ACHN (cell line): ENCODE measurements around the gene PLA2G1B.
A peak's percentile ranks its signal among the peaks of the same experiment; 100 is the strongest.
"Not testable (repeated sequence)": the region's sequence is repeated elsewhere in the genome, so short reads cannot be mapped to it uniquely, and the experiment has no call there.

Source experiments
- DNase-seq: peaks from one replicate; pipeline ENCODE4 v3.0.0-alpha.2; 2015
- in situ Hi-C: cut with HindIII; loops from 2 replicates; pipeline ENCODE4 v1.10.0; 2017; ENCODE audit warnings: low sequenced_read_pairs, low pct_ligation_motif_present, low pct_unique_long_range_greater_than_20kb

PLA2G1B gene

DNA sequence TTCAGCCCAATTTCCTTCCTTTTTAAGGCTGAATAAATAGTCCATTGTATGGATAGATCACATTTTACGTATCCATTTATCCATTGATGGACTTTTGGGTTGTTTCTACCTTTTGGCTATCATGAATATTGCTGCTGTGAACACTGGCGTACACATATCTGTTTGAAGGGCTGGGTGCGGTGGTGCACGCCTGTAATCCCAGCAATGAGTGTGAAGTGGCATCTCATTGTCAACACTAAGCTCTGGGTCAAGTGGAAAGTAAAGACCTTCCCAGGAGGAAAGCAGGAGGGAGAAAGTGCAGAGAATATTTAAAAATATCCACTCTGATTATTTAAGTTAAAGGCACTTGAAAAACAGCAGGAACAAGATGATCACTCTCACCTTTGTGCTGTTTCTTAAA, 11.7 kb upstream of the PLA2G1B start:
- in situ Hi-C loops = loop anchor here (25.0 kb wide), 1 partner anchor 98 kb away; the partner anchor contains the start of genes COX6A1, GATC and TRIAP1
- no peak for DNase-seq

DNA sequence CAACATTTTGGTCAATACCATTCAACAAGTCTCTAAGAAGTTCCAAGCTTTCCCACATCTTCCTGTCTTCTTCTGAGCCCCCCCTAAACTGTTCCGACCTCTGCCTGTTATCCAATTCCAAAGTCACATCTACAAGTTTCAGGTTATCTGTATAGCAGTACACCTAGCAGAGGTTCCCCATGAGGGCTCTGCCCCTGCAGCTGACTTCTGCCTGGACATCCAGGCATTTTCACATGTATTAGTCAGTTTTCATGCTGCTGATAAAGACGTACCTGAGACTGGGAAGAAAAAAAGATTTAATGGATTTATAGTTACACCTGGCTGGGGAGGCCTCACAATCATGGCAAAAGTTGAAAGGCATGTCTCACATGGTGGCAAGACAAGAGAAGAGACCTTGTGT, 10.2 kb upstream of the PLA2G1B start:
- in situ Hi-C loops = loop anchor here (25.0 kb wide), 1 partner anchor 100 kb away; the partner anchor contains the start of genes COX6A1, GATC and TRIAP1
- DNase-seq = no peak

DNA sequence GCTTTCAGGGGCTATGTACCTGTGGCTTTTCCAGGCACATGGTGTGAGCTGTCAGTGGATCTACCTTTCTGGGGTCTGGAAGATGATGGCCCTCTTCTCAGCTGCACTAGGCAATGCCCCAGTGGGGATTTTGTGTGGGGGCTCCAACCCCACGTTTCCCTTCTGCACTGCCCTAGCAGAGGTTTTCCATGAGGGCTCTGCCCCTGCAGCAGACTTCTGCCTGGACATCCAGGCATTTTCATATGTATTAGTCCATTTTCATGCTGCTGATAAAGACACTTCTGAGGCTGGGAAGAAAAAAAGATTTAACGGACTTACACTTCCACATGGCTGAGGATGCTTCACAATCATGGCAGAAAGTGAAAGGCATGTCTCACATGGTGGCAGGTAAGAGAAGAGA, 8.8 kb upstream of the PLA2G1B start:
- not testable (repeated sequence) for DNase-seq
- in situ Hi-C loops = loop anchor here (25.0 kb wide), 1 partner anchor 101 kb away; the partner anchor contains the start of genes COX6A1, GATC and TRIAP1

DNA sequence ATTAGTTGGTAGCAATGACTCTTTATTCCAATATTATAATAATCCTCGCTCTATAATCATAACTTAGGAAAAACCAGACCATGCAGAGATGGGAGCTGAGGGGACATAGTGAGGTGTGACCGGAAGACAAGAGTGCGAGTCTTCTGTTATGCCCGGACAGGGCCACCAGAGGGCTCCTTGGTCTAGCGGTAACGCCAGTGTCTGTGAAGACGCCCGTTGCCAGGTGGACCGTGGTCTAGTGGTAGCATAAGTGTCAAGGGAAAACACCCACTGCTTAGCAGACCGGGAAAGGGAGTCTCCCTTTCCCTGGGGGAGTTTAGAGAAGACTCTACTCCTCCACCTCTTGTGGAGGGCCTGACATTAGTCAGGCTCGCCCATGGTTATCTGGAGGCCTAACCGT, 7.9 kb upstream of the PLA2G1B start:
- in situ Hi-C loops = loop anchor here (25.0 kb wide), 1 partner anchor 102 kb away; the partner anchor contains the start of genes COX6A1, GATC and TRIAP1
- DNase-seq = peak; percentile 77

DNA sequence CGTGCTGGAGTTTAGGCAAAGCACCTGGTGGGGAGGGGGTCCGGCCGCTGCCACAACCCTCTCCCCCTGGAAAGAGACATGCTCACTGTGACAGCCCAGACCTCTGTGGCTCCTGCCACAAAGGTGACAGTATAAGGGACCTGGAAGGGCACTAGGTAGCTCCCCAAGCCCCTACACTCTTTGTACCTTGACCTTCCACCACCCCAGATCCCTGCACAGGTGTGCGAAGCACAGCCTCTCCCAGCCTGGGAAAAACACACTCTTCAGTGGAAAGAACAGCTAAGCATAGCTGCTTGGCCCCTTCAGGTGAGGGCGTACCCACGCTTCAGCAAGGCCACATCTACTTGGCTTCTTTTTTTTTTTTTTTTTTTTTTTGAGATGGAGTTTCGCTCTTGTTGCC, 4.9 kb upstream of the PLA2G1B start:
- in situ Hi-C loops = loop anchor here (25.0 kb wide), 1 partner anchor 105 kb away; the partner anchor contains the start of genes COX6A1, GATC and TRIAP1

GRCh38 chr12:120332041-120332440, 4.5 kb upstream of the PLA2G1B start:
- in situ Hi-C loops = loop anchor here (25.0 kb wide), 1 partner anchor 105 kb away; the partner anchor contains the start of genes COX6A1, GATC and TRIAP1
- DNase-seq = no peak

More for the DNA sequence above, 4.9 kb upstream of the PLA2G1B start:
- no peak for DNase-seq

- no peak for DNase-seq
- in situ Hi-C loops = loop anchor here (25.0 kb wide), 1 partner anchor 106 kb away; the partner anchor contains the start of genes COX6A1, GATC and TRIAP1
Observed at GRCh38 chr12:120331390-120331789, 3.8 kb upstream of the PLA2G1B start.

- in situ Hi-C loops = loop anchor here (25.0 kb wide), 1 partner anchor 109 kb away; the partner anchor contains the start of genes COX6A1, GATC and TRIAP1
- no peak for DNase-seq
Observed at GRCh38 chr12:120328228-120328627, 649 bp upstream of the PLA2G1B start.

- in situ Hi-C loops = loop anchor here (25.0 kb wide), 1 partner anchor 112 kb away; the partner anchor contains the start of genes COX6A1, GATC and TRIAP1
- no peak for DNase-seq
Observed at GRCh38 chr12:120324841-120325417, 2.6 kb downstream of the PLA2G1B start.

DNA sequence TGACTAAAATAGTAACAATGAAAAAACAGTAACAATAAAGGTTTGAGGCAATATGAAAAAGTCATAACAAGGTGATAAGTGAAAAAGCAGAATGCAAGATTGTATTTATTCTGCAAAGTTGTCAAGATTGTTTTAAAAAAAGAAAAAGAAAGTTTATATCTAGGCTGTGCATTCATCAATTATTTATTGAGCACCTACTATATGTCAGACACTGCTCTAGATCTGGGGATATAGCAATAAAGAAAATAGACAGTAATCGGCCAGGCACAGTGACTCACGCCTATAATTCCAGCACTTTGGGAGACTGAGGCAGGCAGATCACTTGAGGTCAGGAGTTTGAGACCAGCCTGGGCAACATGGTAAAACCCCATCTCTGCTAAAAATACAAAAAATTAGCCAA, 3.8 kb downstream of the PLA2G1B start:
- in situ Hi-C loops = no loop called here
- no peak for DNase-seq

GRCh38 chr12:120321382-120322202, 6.0 kb downstream of the PLA2G1B start:
- DNase-seq = no peak
- in situ Hi-C loops = no loop called here

- peak; percentile 100 for DNase-seq
- in situ Hi-C loops = no loop called here
Observed at GRCh38 chr12:120317224-120318105, 10.1 kb downstream of the PLA2G1B start.

- DNase-seq = no peak
- in situ Hi-C loops = no loop called here
Observed at GRCh38 chr12:120316798-120317223, 10.8 kb downstream of the PLA2G1B start.

DNA sequence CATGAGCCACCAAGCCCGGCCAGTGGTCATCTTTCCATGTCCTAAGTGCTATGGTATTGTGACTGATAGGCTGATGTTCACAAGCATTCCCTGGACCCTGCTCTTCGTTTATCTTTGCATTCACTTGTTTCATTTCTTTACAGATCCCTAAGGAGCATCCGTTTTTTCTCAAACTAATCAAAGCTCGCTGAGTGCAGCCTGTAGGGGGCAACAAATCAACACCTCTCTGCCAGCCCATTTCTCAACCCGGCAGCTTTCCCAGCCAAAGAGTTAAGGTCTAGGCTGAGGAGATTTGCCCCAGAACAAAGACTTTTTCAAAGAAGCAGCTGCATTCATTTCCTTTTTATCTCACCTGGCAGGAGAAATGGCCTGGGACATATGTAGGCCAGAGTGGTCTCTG, 13.4 kb downstream of the PLA2G1B start:
- in situ Hi-C loops = no loop called here
- peak; percentile 39 for DNase-seq

- peak; percentile 98 for DNase-seq
- in situ Hi-C loops = loop anchor here (10.0 kb wide), 1 partner anchor 77 kb away; no protein-coding TSS in a partner anchor
Observed at GRCh38 chr12:120301962-120302815, 25.4 kb downstream of the PLA2G1B start, which contains the start of gene SIRT4. Gene SIRT4 (plus strand): TSS chr12:120302321. CDS start chr12:120303562, 1,241 bp downstream.

GRCh38 chr12:120292661-120293531, 34.7 kb downstream of the PLA2G1B start, which contains the start of gene RNU4-1:
Gene RNU4-1 (minus strand): TSS chr12:120293237.
- peak; percentile 99 for DNase-seq
- in situ Hi-C loops = no loop called here

DNA sequence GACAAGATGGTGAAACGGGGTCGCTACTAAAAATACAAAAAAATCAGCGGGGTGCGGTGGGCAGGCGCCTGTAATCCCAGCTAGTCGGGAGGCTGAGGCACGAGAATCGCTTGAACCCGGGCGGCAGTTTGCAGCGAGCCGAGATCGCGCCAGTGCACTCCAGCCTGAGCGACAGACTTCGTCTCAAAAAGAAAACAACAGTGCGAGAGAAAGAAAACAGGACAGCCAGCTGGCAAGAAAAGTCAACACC, 35.2 kb downstream of the PLA2G1B start:
- in situ Hi-C loops = no loop called here
- no peak for DNase-seq
